Stimulated activated CD4-positive, alpha-beta T cell treated with anti-CD3 and anti-CD28 coated beads, TNF-alpha, amount 100 ng/mL, for 1 hour (primary cell): ENCODE measurements around the gene SEPTIN8.

Experiments
- DNase-seq, 3 donors: peaks; one replicate each; pipeline ENCODE4 v3.0.0-alpha.2; 2020; ENCODE audit warnings: low read depth in 3 of 3, low spot score in 1 of 3

Gene SEPTIN8

GRCh38 chr5:132750471-132751230, 26.4 kb downstream of the SEPTIN8 start:
- DNase-seq = no peak

DNA sequence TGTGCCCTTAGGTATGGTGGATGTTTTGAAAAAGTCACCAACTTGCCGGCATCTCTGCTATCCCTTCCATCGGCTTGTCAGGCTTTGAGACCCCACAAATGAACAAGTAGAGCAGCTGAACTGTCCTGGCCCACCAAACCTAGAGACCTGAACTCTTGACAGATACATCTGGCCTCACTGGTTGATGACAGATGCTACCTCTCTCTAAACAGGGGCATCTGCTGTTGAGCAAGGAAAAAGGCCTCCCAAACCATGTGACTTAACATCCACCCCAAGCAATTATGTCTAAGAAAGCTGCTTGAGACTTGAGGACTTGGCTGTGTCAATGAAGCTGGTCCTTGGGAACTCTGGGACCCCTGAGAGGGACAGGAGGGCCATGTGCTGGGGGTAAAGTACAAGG, 27.5 kb downstream of the SEPTIN8 start:
- DNase-seq = no peak

DNA sequence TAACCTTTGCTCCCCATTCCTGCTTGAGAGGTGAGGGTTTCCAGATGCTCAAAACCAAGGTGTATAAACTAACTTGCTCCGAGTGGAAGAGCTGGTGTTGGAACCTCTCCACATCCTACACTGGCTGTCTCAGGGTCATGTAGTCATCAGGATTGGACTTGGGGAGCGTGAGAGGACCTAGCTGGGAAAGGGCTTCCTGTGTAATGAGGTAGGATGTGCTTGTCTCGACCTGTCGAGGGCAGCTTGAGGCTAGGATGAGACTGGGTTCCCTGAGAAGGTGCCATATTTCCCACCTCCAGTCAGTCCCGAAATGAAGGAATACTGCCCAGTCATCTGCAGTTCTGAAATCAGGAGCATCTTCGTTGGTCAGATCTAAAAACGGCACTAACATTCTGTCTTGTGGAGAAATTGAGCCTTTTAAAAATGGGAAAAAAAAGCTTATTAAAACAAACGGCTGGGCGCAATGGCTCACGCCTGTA, 28.5 kb downstream of the SEPTIN8 start:
- DNase-seq = no peak

DNA sequence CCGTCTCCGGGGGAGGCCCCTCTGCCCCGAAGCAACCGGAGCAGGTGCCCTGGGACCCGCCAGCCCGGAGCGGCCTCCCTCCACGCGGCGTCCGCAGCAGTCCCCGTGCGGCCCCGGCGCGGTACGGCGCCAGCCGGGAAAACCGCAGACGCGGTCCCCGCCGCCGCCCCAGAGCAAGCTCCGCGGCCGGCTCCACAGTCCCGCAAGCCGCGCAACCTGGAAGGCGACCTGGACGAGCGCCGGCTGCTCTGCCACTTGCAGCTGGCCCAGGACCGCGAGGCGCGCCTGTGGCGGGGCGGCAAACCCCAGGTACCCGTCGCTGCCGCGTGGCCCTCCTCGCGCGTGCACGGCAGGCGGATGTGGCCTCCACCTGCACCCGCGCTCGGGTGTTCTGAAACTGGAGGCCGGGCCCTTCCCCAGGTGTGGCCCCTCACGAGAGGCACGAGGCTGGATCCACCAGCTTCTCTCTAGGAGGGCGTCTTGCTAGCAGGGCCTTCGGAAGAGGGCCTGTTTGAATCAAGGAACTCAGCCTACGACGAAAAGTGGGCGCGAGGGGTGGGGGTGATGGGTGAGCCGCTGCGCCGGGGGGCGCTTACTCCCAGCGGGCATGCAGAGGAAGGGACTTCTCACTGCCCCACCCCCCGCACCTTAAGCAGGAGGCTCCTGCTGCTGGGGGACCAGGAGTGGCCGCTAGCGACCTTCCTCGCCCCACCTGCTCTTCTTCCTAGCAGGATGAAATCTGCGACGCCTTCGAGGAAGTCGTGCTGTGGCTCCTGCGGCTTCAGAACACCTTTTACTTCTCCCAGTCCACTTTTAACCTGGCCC, 29.2 kb downstream of the SEPTIN8 start:
- peak in 2 of 3 donors; percentile 16 to 37 for DNase-seq

- DNase-seq = peak in 2 of 3 donors; percentile 46 to 58
Measured at GRCh38 chr5:132746954-132747615, 30.0 kb downstream of the SEPTIN8 start, which contains the start of gene CCNI2. TSS of gene CCNI2 (plus strand) at chr5:132747426. CDS start at chr5:132747496, 70 bp downstream.

DNA sequence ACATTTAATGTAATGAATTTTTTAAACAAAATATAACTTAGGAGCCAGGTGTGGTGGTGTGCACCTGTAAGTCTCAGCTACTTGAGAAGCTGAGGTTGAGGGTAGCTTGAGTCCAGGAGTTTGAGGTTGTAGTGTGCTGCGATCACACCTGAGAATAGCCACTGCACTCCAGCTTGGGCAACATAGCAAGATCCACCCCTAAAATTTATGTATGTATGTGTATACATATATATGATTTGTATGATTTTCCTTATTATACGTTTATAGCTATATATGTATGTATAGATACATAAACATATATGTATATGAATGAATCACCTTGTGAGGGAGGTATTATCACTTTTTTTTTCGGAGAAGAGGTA, 30.5 kb downstream of the SEPTIN8 start:
- DNase-seq = no peak

DNA sequence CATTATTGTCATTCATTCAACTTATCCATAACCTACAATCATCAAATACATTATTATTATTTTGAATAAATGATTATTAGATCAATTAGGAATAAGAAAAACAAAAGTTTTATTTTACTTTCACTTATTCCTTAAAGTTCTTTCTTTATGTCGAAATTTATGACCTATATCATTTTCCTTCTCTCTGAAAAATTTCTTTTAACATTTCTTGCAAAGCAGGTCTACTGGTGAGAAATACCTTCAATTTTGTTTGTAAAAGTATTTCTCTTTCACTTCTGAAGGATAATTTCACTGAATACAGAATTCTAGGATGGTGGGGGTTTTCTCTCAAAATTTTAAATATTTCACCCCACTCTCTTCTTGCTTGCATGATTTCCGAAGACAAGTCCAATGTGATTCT, 32.4 kb downstream of the SEPTIN8 start:
- DNase-seq = no peak

DNA sequence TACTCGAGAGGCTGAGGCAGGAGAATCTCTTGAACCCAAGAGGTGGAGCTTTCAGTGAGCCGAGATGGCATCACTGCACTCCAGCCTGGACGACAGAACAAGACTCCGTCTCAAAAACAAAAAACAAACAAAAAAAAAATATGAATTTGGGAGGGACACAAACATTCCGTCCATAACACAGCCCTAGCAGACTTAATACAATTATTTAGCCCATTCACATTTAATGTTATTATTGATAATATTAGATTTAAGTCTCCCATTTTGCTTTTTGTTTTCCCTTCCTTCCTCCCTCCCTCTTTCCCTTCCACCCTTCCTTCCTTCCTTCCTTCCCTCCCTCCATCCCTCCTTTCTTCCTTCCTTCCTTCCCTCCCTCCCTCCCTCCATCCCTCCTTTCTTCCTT, 34.4 kb downstream of the SEPTIN8 start:
- no peak for DNase-seq

- DNase-seq = no peak
Measured at GRCh38 chr5:132742158-132742557, 34.9 kb downstream of the SEPTIN8 start.

DNA sequence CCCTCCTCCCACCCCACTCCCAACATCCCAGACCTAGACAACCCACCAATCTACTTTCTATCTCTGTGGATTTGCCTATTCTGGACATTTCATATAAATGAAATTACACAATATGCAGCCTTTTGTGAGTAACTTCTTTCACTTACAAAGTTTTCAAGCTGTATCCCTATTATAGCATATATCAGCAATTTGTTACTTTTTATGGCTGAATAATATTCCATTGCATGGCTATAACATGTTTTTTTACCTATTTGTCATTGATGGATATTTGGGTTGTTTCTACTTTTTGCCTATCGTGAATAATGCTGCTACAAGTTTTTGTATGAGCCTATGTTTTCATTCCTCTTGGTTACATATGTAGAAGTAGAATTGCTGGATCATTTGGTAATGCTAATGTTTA, 37.8 kb downstream of the SEPTIN8 start:
- DNase-seq = no peak

- no peak for DNase-seq
Measured at GRCh38 chr5:132737982-132738681, 38.9 kb downstream of the SEPTIN8 start.

DNA sequence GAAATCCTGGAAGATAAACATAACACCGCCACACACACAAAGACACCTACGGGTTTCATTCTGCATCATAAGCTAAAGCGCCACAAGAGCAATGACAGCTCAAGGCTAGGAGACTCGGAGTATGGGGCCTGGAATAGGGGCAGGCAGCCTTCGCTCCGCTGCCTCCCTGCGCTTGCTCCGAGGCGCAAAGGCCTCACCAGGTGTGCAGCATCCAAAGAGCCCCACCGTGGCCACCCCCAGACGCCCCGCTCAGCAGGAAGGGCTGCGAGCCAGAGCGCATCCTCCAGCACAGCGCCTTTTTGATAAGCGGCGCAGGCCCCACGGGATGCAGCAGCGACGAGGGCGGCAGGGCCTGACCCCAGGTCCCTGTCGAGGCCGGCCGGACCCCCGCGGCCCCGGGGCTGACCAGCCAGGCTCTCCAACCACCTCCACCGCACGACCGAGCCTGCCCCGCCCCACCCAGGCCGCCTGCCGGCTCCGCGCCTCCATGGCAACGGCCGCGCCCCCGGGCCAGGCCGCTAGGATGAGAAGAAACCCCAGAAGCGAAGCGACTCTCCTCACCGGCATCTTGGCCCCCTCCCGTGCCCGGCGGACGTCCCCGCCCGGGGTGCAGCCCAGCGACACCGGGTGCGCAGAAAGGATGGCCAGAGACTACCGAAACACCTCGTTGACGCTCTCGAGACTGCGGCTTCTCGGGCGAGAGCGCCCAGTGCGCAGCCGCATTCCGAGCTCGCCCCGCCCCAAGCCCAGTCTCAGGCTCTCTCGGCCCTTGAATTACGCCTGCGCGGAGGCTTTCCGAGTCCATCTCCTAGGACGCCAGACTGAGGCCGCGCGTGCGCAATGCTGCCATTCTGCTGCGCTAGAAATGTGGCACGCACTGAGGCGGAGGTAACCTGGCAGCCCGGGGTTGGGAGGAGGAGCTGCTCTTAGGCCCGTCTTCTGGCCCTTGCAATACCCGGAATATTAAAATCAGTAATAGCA, 39.9 kb downstream of the SEPTIN8 start, which contains the start of gene KIF3A:
Gene KIF3A, minus strand, starts transcription at position 694 of the 981 bp plus-strand sequence. Its CDS starts 127 bp downstream, at position 567.
- DNase-seq = peak; percentile 97 to 98 (median 98)

- DNase-seq = no peak
Measured at GRCh38 chr5:132734687-132735086, 42.4 kb downstream of the SEPTIN8 start.

- no peak for DNase-seq
Measured at GRCh38 chr5:132733499-132734148, 43.4 kb downstream of the SEPTIN8 start.

- DNase-seq = no peak
Measured at GRCh38 chr5:132729896-132730295, 47.1 kb downstream of the SEPTIN8 start.

DNA sequence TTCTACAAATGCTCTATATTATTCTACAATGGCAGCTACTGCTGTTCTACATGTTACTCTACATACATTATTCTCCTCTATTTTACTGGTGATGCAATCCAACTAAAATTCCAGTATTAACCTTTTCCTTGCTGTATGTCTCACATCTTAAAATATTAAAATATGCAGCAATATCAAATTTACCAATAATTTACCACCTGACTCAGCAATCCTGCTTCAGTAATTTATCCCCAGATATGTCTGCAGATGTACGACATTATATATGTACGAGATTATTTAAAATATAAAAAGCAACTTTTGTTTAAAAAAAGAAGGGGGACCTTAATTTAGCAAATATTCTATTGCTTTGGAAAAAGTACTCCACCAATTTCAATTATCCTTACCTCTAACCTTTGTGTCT, 51.3 kb downstream of the SEPTIN8 start:
- DNase-seq = no peak

GRCh38 chr5:132718544-132719312, 58.3 kb downstream of the SEPTIN8 start:
- no peak for DNase-seq
